Measurements from ENCODE around the gene GMPR2. TPM values are rescaled to one million over a fixed set of nuclear protein-coding genes. Genes with fewer than 3 reads are reported as not detected.

Gene GMPR2
- total and polyA plus RNA-seq, 8 donors, result 13.9 to 204 (median 43.3) TPM

GRCh38 chr14:24280797-24281460 is 48.2 kb downstream of the GMPR2 start:
- no peak for DNase-seq
- 81 to 88% (median 86%) methylated on average over 4 to 6 of the region's 6 CpGs for WGBS, 5 donors
- no peaks in the 10 kb centered on the region for H3K9me3 ChIP-seq
- H3K36me3 ChIP-seq, result no peaks in the 10 kb centered on the region
- no peaks in the 10 kb centered on the region for H3K27me3 ChIP-seq
- no peak for TF ChIP-seq POLR2AphosphoS5 (IDR thresholded peaks at IDR 0.05)
- TF ChIP-seq EP300 (IDR thresholded peaks at IDR 0.05), result no peak
- no peak for TF ChIP-seq CTCF (IDR thresholded peaks at IDR 0.05)
- TF ChIP-seq POLR2A (IDR thresholded peaks at IDR 0.05), result no peak
- H3K4me3 ChIP-seq, result no peak overlapping the region
- intact Hi-C loops (cut with DNase I; ENCODE audit: low total_unique reads), result no loop called here
- H3K27ac ChIP-seq, result no peak overlapping the region
- H3K4me1 ChIP-seq, result peaks cover 0 to 42% (median 3%) of the 10 kb centered on the region in 4 donors

- Histone ChIP-seq H3K4me3 (no peak overlapping the region), H3K27me3 (no peaks in the 10 kb centered on the region), H3K36me3 (no peaks in the 10 kb centered on the region), H3K9me3 (no peaks in the 10 kb centered on the region), H3K27ac (no peak overlapping the region), H3K4me1 (peaks cover 0 to 37% (median 3%) of the 10 kb centered on the region in 4 donors)
- no peak for TF ChIP-seq POLR2A (IDR thresholded peaks at IDR 0.05)
- no peak for TF ChIP-seq CTCF (IDR thresholded peaks at IDR 0.05)
- no peak for DNase-seq
- WGBS, 5 donors, result 87 to 93% (median 91%) methylated on average over 7 of the region's 7 CpGs
- intact Hi-C loops (cut with DNase I; ENCODE audit: low total_unique reads), result no loop called here
These were observed 48.9 kb downstream of the GMPR2 start for GRCh38 chr14:24281636-24282035.

- H3K36me3 ChIP-seq, result no peaks in the 10 kb centered on the region
- no peak for TF ChIP-seq CTCF (IDR thresholded peaks at IDR 0.05)
- TF ChIP-seq EP300 (IDR thresholded peaks at IDR 0.05), result no peak
- no peak for TF ChIP-seq POLR2A (IDR thresholded peaks at IDR 0.05)
- no peak for TF ChIP-seq POLR2AphosphoS5 (IDR thresholded peaks at IDR 0.05)
- no peak overlapping the region for H3K4me3 ChIP-seq
- H3K4me1 ChIP-seq, result peaks cover 0 to 26% (median 3%) of the 10 kb centered on the region in 4 donors
- 76 to 100% (median 81%) methylated on average over 1 to 3 of the region's 3 CpGs for WGBS, 5 donors
- no peaks in the 10 kb centered on the region for H3K27me3 ChIP-seq
- intact Hi-C loops (cut with DNase I; ENCODE audit: low total_unique reads), result no loop called here
- H3K27ac ChIP-seq, result no peak overlapping the region
- no peak for DNase-seq
- no peaks in the 10 kb centered on the region for H3K9me3 ChIP-seq
These were observed 50.0 kb downstream of the GMPR2 start for GRCh38 chr14:24282736-24283135.

GRCh38 chr14:24283796-24284460 is 51.2 kb downstream of the GMPR2 start:
- Histone ChIP-seq H3K9me3 (no peaks in the 10 kb centered on the region), H3K27me3 (no peaks in the 10 kb centered on the region), H3K36me3 (peaks cover 0 to 4% (median 0%) of the 10 kb centered on the region in 4 donors), H3K4me3 (no peak overlapping the region), H3K4me1 (peaks cover 0 to 16% (median 3%) of the 10 kb centered on the region in 4 donors), H3K27ac (no peak overlapping the region)
- intact Hi-C loops (cut with DNase I; ENCODE audit: low total_unique reads), result no loop called here
- DNase-seq, result no peak
- TF ChIP-seq POLR2A (IDR thresholded peaks at IDR 0.05), result no peak
- no peak for TF ChIP-seq POLR2AphosphoS5 (IDR thresholded peaks at IDR 0.05)
- no peak for TF ChIP-seq CTCF (IDR thresholded peaks at IDR 0.05)
- TF ChIP-seq EP300 (IDR thresholded peaks at IDR 0.05), result no peak
- WGBS, 5 donors, result 88 to 95% (median 90%) methylated on average over 5 of the region's 5 CpGs

Measured in stomach (tissue), 9 donors.